Caco-2 (cell line): ENCODE results near the gene TM9SF3. TPM values are rescaled to one million over a fixed set of nuclear protein-coding genes. Genes with fewer than 3 reads are reported as not detected.

ENCODE experiments used
- BruUV-seq: library from RNA; stranded (reverse); fragments of 400-500 nt; replicated peaks from 2 replicates; lab custom pipeline; 2021; lab: Mats Ljungman, UMichigan
- CTCF ChIA-PET: fragments of 300-600 bp; sonication (Branson Sonifier 250); formaldehyde crosslinking; loops from one replicate; lab custom pipeline; 2022; ENCODE audit warnings: antibody characterized with exemption; lab: Charles Lee
- POLR2A ChIA-PET: fragments of 300-600 bp; sonication (Branson Sonifier 250); formaldehyde crosslinking; loops from one replicate; lab custom pipeline; 2022; ENCODE audit warnings: antibody characterized with exemption; lab: Charles Lee
- DNase-seq, 2 experiments: peaks; one replicate each; pipeline versions ENCODE4 v3.0.0 to v3.0.0-alpha.2; 2020 to 2022
- H3K27me3 ChIP-seq: replicated peaks from 2 replicates; pipeline ENCODE4 v1.6.0; 2011; ENCODE audit warnings: low read length; ENCODE audit not compliant: control insufficient read depth, insufficient read depth
- H3K36me3 ChIP-seq: 2 replicates; pipeline ENCODE4 v1.5.1; 2011; ENCODE audit warnings: low read length; ENCODE audit not compliant: control insufficient read depth, insufficient read depth
- H3K4me1 ChIP-seq: fragments of 250-450 bp; sonication (Bioruptor Pico); 2 replicates; pipeline ENCODE4 v1.5.1; 2020; ENCODE audit warnings: mild to moderate bottlenecking
- H3K4me3 ChIP-seq: 2 replicates; pipeline ENCODE4 v1.5.1; 2011; ENCODE audit warnings: low read depth, mild to moderate bottlenecking, control low read depth, low read length
- H3K9me3 ChIP-seq: fragments of 250-450 bp; sonication (Bioruptor Pico); 2 replicates; pipeline ENCODE4 v1.5.1; 2020; ENCODE audit warnings: mild to moderate bottlenecking, moderate library complexity
- H3K27ac Mint-ChIP-seq: one replicate; pipeline ENCODE4 v1.8.0; 2022; ENCODE audit warnings: mixed read lengths; ENCODE audit not compliant: unreplicated experiment
- H3K27me3 Mint-ChIP-seq: one replicate; pipeline ENCODE4 v1.8.0; 2022; ENCODE audit warnings: mixed read lengths; ENCODE audit not compliant: insufficient read depth, unreplicated experiment
- H3K36me3 Mint-ChIP-seq: one replicate; pipeline ENCODE4 v1.8.0; 2022; ENCODE audit warnings: mild to moderate bottlenecking, mixed read lengths; ENCODE audit not compliant: insufficient read depth, unreplicated experiment
- H3K4me1 Mint-ChIP-seq: one replicate; pipeline ENCODE4 v1.8.0; 2022; ENCODE audit warnings: low read depth, mixed read lengths; ENCODE audit not compliant: unreplicated experiment
- H3K4me3 Mint-ChIP-seq: one replicate; pipeline ENCODE4 v1.8.0; 2022; ENCODE audit warnings: mild to moderate bottlenecking, moderate library complexity, mixed read lengths; ENCODE audit not compliant: unreplicated experiment
- H3K9me3 Mint-ChIP-seq: one replicate; pipeline ENCODE4 v1.8.0; 2022; ENCODE audit warnings: mixed read lengths; ENCODE audit not compliant: unreplicated experiment
- intact Hi-C: fragments of 100-400 bp; cut with micrococcal nuclease; formaldehyde crosslinking; loops from one replicate; pipeline ENCODE4 v1.10.0; 2022; ENCODE audit not compliant: unreplicated experiment
- total RNA-seq: library from RNA; stranded (reverse); gene quantifications from 2 replicates; pipeline ENCODE4 v1.2.3, GENCODE V29; 2022
- TF ChIP-seq, protein P1 (sequence below), 2 experiments: fragments of 200-600 bp in 1 of 2; IDR thresholded peaks; 1 replicate in 1 of 2; 2 replicates in 1 of 2; pipeline versions ENCODE4 v1.5.1 to v1.8.0; 2011 to 2022; ENCODE audit warnings: antibody characterized with exemption in 1 of 2, control low read depth in 1 of 2, inconsistent platforms in 1 of 2, low read depth in 1 of 2, low read length in 1 of 2, mild to moderate bottlenecking in 1 of 2, moderate library complexity in 1 of 2; ENCODE audit not compliant: insufficient read depth in 1 of 2, severe bottlenecking in 1 of 2, unreplicated experiment in 1 of 2

Gene TM9SF3
- total RNA-seq, 1 experiment from 2014 or later, result 176 TPM

DNA sequence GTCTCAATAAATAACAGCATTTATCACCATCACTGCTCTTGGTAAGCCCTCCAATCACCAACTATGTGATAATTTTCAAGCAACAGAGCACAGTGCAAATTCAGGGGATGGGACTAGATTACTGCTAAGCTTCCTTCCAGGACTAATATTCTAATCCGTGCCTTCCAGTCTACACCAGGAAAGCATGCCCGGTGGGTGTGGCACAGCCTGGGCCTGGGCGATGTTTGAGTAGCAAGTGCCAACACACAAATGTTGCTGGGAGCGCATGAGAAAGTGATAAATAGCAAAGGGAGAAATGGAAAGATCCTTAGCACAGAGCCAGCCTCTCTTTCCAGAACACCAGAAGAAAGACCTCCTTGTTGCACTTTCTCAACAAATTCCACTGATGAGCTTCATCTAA lies 13.5 kb upstream of the TM9SF3 start:
- H3K9me3 ChIP-seq, result no peaks in the 10 kb centered on the region
- H3K4me3 Mint-ChIP-seq, result no peak overlapping the region
- intact Hi-C loops, result no loop called here
- no peaks in the 10 kb centered on the region for H3K27me3 Mint-ChIP-seq
- H3K4me1 ChIP-seq, result peaks cover 16% of the 10 kb centered on the region
- H3K36me3 Mint-ChIP-seq, result no peaks in the 10 kb centered on the region
- no peak overlapping the region for H3K4me3 ChIP-seq
- no peaks in the 10 kb centered on the region for H3K36me3 ChIP-seq
- no peak overlapping the region for H3K27ac Mint-ChIP-seq
- ChIA-PET CTCF (no interaction called here), POLR2A (no interaction called here)
- peaks cover 20% of the 10 kb centered on the region for H3K4me1 Mint-ChIP-seq
- no peak for DNase-seq
- no peaks in the 10 kb centered on the region for H3K9me3 Mint-ChIP-seq
- no TSS peak for BruUV-seq
- no peaks in the 10 kb centered on the region for H3K27me3 ChIP-seq
- TF ChIP-seq, protein P1, sequence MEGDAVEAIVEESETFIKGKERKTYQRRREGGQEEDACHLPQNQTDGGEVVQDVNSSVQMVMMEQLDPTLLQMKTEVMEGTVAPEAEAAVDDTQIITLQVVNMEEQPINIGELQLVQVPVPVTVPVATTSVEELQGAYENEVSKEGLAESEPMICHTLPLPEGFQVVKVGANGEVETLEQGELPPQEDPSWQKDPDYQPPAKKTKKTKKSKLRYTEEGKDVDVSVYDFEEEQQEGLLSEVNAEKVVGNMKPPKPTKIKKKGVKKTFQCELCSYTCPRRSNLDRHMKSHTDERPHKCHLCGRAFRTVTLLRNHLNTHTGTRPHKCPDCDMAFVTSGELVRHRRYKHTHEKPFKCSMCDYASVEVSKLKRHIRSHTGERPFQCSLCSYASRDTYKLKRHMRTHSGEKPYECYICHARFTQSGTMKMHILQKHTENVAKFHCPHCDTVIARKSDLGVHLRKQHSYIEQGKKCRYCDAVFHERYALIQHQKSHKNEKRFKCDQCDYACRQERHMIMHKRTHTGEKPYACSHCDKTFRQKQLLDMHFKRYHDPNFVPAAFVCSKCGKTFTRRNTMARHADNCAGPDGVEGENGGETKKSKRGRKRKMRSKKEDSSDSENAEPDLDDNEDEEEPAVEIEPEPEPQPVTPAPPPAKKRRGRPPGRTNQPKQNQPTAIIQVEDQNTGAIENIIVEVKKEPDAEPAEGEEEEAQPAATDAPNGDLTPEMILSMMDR (IDR thresholded peaks at IDR 0.05; ENCODE audit: insufficient read depth in 1 of 2, low read depth in 1 of 2, low read length in 1 of 2, severe bottlenecking in 1 of 2, unreplicated experiment in 1 of 2), result no peak

DNA sequence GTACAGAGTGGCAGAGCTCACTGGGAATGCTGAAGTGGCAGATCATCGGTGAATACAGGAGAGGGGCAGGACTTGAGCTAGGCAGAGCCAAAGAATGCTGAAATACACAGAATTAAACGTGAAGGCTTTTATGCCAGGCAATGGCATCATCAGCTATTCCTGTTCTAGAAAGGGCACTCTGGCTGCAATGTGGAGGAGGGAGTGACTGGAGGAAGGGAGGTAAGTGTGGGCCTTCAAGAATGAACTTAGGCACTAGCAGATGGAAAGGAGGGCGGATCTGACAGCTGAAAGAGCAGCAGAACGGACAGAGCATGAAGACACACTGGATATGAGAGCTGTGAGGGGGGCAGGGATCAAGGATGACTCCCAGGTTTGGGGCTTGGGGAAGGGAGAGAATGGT lies 12.0 kb upstream of the TM9SF3 start:
- Mint-ChIP-seq H3K9me3 (no peaks in the 10 kb centered on the region), H3K27me3 (no peaks in the 10 kb centered on the region), H3K4me3 (no peak overlapping the region), H3K27ac (no peak overlapping the region), H3K4me1 (peaks cover 20% of the 10 kb centered on the region), H3K36me3 (no peaks in the 10 kb centered on the region)
- ChIA-PET CTCF (no interaction called here), POLR2A (no interaction called here)
- no peaks in the 10 kb centered on the region for H3K27me3 ChIP-seq
- no TSS peak for BruUV-seq
- DNase-seq, result no peak
- no peaks in the 10 kb centered on the region for H3K9me3 ChIP-seq
- H3K36me3 ChIP-seq, result no peaks in the 10 kb centered on the region
- H3K4me3 ChIP-seq, result no peak overlapping the region
- intact Hi-C loops, result no loop called here
- peaks cover 19% of the 10 kb centered on the region for H3K4me1 ChIP-seq
- TF ChIP-seq, protein P1 (IDR thresholded peaks at IDR 0.05; ENCODE audit: insufficient read depth in 1 of 2, low read depth in 1 of 2, low read length in 1 of 2, severe bottlenecking in 1 of 2, unreplicated experiment in 1 of 2), result no peak

DNA sequence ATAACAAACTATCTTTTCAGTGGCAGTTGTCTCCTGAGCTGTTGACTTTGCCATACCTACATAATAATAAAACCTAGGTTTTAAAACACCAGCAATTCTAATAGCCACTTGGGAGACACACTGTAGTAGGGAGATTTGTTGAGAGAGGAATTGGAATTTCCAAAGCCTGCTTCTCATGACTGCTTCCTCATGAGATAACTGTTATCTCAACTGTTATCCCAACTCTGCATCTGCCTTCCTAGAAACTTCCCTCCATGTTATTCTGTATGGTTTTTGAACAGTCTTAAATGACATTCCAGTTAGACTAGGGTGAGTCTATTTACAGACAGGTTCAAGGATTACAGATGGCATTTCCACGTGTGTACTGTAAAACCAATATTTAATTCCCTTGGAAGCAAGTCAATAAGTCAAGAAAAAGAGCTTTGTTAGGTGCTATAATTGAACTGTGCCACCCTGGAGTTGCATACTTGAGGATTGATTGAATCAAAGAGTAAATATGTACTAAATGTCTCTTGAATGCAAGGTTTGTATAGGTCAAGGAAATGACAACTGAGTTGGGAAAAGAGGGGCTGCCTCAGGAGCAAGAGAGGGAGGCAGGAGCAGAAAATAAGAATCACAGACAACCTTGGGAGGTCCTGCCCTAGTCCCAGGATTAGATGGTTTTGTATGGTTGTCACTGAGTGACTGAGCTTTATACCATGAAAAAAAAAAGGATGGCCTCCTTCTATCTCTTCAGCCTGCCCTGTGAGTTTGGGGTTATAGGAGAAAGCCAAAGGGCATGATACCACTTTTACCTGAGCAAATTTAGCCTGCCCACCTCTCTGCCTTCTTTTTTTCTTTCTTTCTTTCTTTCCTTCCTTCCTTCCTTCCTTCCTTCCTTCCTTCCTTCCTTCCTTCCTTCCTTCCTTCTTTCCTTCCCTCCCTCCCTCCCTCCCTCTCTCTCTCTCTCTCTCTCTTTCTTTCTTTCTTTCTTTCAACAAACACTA lies 9.9 kb upstream of the TM9SF3 start:
- Mint-ChIP-seq H3K36me3 (no peaks in the 10 kb centered on the region), H3K4me3 (no peak overlapping the region), H3K27ac (peak overlapping the region; percentile 30), H3K9me3 (no peaks in the 10 kb centered on the region), H3K27me3 (no peaks in the 10 kb centered on the region), H3K4me1 (peaks cover 20% of the 10 kb centered on the region)
- ChIA-PET CTCF (interaction anchor here (0.5 kb wide), 1 partner anchor 35 kb away, joined by 3 read pairs; no protein-coding TSS in a partner anchor), POLR2A (interaction anchor here (0.6 kb wide), 1 partner anchor 164 kb away, joined by 3 read pairs; no protein-coding TSS in a partner anchor)
- Histone ChIP-seq H3K4me3 (no peak overlapping the region), H3K36me3 (no peaks in the 10 kb centered on the region), H3K27me3 (no peaks in the 10 kb centered on the region), H3K9me3 (no peaks in the 10 kb centered on the region), H3K4me1 (peaks cover 19% of the 10 kb centered on the region)
- intact Hi-C loops, result loop anchor here (1.0 kb wide), 1 partner anchor 10 kb away; no protein-coding TSS in a partner anchor
- no TSS peak for BruUV-seq
- TF ChIP-seq, protein P1 (IDR thresholded peaks at IDR 0.05; ENCODE audit: insufficient read depth in 1 of 2, low read depth in 1 of 2, low read length in 1 of 2, severe bottlenecking in 1 of 2, unreplicated experiment in 1 of 2), result no peak
- peak in 1 of 2 experiments; percentile 21 for DNase-seq
